AG09309 (cell line): Measurements from ENCODE around the gene C8A.

ENCODE experiments used
- DNase-seq: peaks from one replicate; pipeline ENCODE4 v3.0.0-alpha.2; 2010; ENCODE audit warnings: low read depth
- H3K4me3 ChIP-seq: 2 replicates; pipeline ENCODE4 v1.5.1; 2011; ENCODE audit warnings: mild to moderate bottlenecking, low read depth, low read length, moderate library complexity; ENCODE audit not compliant: control insufficient read depth
- TF ChIP-seq, protein P1 (sequence below): IDR thresholded peaks from 2 replicates; pipeline ENCODE4 v1.5.1; 2011; ENCODE audit warnings: mild to moderate bottlenecking, low read depth, low read length, inconsistent platforms; ENCODE audit not compliant: insufficient read depth, control insufficient read depth; ENCODE audit errors: missing control alignments

Gene C8A

DNA sequence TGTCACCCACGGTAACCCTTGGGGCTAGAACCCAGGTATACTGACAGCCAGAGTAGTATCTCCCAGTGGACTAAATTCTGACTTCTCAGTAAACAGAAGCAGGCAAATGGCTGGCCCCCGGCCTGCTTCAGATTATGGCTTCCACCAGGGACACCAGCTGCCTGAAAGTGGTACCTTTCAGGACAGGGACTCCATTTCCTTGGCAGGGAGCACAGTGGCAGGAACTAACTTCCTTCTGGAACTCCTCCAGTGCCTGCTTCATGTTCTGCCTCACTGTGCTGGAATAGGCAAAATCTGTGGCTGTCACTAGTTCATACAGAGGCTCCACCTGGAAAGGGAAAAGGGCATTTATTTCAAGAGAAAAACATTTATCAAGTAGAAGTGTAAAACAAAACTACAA, 78.6 kb downstream of the C8A start:
- no peak for DNase-seq
- TF ChIP-seq, protein P1, sequence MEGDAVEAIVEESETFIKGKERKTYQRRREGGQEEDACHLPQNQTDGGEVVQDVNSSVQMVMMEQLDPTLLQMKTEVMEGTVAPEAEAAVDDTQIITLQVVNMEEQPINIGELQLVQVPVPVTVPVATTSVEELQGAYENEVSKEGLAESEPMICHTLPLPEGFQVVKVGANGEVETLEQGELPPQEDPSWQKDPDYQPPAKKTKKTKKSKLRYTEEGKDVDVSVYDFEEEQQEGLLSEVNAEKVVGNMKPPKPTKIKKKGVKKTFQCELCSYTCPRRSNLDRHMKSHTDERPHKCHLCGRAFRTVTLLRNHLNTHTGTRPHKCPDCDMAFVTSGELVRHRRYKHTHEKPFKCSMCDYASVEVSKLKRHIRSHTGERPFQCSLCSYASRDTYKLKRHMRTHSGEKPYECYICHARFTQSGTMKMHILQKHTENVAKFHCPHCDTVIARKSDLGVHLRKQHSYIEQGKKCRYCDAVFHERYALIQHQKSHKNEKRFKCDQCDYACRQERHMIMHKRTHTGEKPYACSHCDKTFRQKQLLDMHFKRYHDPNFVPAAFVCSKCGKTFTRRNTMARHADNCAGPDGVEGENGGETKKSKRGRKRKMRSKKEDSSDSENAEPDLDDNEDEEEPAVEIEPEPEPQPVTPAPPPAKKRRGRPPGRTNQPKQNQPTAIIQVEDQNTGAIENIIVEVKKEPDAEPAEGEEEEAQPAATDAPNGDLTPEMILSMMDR, result no peak
- H3K4me3 ChIP-seq, result no peak overlapping the region

- no peak overlapping the region for H3K4me3 ChIP-seq
- TF ChIP-seq, protein P1, result no peak
- DNase-seq, result no peak
Measured at GRCh38 chr1:56933606-56934005, 79.0 kb downstream of the C8A start.

DNA sequence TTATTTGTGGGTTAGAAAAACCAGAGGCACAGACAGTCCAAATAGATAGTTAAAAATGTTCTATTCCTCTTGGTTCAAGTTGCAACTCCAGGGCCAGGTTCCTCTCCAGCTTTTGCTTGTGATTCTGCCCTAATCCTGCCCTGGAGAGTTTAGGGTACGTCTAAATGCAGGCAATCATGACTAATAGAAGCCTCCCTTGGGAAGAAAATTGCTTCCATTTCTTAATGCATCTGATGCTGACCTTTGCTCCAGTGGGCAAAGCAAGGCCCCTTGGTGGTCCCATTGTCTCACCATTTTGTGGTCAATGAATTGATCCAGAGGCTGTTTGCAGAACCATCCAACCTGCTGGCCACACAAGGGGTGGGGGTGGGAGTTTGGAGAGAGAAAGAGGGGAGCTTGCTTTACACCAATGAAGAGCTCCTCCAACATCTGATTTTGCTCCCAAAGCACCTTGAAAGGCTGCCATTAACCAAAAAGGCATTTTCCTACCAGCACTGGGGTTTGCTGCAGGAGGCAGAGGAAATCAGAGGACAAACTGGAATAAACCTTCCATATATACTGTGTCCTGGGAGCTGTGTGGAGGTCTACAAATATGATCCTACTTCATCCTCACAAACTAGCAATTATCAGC, 79.9 kb downstream of the C8A start:
- DNase-seq, result no peak
- no peak overlapping the region for H3K4me3 ChIP-seq
- TF ChIP-seq, protein P1, result no peak

- DNase-seq, result no peak
- TF ChIP-seq, protein P1, result no peak
- no peak overlapping the region for H3K4me3 ChIP-seq
Measured at GRCh38 chr1:56938646-56939045, 84.0 kb downstream of the C8A start.

DNA sequence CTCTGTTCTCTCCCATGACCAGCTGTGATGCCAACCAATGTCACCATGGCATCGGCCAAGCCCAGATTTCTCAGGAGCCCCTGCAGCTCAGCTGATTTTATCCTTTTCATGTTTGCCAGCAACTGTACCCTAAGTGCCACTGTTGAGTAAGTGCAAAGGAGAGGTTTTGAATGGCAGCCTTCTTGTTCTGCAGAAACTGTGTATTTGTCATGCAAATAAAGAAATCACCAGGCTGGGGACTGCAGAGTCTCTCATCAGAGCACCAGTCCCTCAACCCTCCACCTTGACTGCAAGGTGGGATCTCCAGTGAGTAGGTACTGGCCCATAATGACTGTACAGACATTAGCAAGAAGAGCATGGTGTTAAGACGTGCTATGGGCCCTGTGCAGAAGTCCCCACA, 84.6 kb downstream of the C8A start:
- no peak for DNase-seq
- TF ChIP-seq, protein P1, result no peak
- no peak overlapping the region for H3K4me3 ChIP-seq

- DNase-seq, result no peak
- no peak overlapping the region for H3K4me3 ChIP-seq
- TF ChIP-seq, protein P1, result no peak
Measured at GRCh38 chr1:56940039-56940438, 85.4 kb downstream of the C8A start.
